Measurements from ENCODE around the gene NAGLU.
"Not testable (repeated sequence)": the region's sequence is repeated elsewhere in the genome, so short reads cannot be mapped to it uniquely, and the experiment has no call there.

Gene NAGLU

DNA sequence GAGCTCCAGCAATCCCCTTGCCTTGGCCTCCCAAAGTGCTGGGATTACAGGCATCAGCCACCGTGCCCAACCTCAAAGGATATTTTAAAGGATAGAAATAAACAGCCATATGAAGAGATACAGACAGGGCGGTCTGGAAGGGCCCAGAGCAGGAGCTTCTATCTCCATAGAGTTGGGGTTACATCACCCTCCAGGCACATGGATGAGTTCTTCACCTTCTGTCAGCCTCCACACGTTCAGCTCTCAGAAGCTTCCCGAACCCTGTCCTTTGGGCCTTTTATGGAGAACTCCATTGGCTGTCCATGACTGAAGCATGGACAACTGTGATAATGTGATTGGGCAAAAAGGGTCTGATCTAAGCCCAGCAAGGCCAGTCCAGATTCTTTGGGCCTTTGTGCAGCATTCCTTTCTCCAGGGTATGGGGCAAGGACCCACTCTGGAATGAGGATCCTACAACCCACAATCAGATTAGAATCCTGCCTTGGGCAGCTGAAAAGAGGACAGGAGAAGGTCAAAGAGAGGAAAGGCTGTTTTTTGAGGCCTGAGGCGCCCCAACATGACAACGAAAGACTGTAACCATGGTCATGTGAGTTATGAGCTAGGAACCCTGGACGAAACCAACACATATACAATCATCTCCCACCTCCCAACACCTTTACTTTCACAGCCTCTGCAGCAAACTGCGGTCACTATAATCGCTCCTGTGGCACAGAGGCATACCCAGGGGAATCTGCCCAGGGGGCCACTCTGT is 9.9 kb downstream of the NAGLU start:
- not testable (repeated sequence) for H3K4me3 ChIP-seq (ENCODE audit: extremely low read depth, insufficient read depth, low read length, poor library complexity, severe bottlenecking)
- 86 to 88% methylated on average over 1 of the region's 9 CpGs for WGBS, 2 experiments (ENCODE audit: insufficient coverage in 2 of 2)

DNA sequence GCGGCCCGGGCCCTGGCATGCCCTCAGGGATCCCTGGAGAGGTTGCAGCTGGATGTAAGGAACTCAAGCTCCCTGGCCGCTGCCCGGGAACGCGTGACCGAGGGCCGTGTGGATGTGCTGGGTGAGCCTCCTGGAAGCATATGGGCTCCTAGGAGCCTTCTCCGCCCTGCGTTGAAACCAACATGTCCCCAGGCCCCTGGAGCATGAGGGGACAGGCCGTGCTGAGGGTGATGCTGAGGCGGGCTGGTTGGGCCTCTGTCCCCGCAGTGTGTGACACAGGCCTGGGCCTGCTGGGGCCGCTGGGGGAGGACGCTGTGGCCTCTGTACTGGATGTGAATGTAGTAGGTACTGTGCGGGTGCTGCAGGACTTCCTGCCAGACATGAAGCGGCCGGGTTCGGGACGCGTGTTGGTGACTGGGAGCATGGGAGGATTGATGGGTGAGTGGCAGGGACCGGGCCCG is 11.0 kb downstream of the NAGLU start:
- Histone ChIP-seq H3K9me3 (ENCODE audit: control insufficient read depth, low read length) (no peaks in the 10 kb centered on the region), H3K4me3 (ENCODE audit: extremely low read depth, insufficient read depth, low read length, poor library complexity, severe bottlenecking) (no peak overlapping the region), H3K27ac (ENCODE audit: low read depth, low read length, severe bottlenecking) (no peak overlapping the region), H3K4me1 (ENCODE audit: control insufficient read depth, insufficient read depth, low read length, poor library complexity, severe bottlenecking) (peaks cover 4% of the 10 kb centered on the region), H3K36me3 (ENCODE audit: control insufficient read depth, insufficient read depth, low read length) (peaks cover 24% of the 10 kb centered on the region)
- 95 to 97% methylated on average over 16 to 21 of the region's 23 CpGs for whole genome bisulfite sequencing, 2 experiments (ENCODE audit: insufficient coverage in 2 of 2)

More for the DNA sequence above, 9.9 kb downstream of the NAGLU start:
- H3K27ac ChIP-seq (ENCODE audit: low read depth, low read length, severe bottlenecking); H3K4me1 ChIP-seq (ENCODE audit: control insufficient read depth, insufficient read depth, low read length, poor library complexity, severe bottlenecking); H3K9me3 ChIP-seq (ENCODE audit: control insufficient read depth, low read length): not testable (repeated sequence)
- peaks cover 24% of the 10 kb centered on the region for H3K36me3 ChIP-seq (ENCODE audit: control insufficient read depth, insufficient read depth, low read length)

DNA sequence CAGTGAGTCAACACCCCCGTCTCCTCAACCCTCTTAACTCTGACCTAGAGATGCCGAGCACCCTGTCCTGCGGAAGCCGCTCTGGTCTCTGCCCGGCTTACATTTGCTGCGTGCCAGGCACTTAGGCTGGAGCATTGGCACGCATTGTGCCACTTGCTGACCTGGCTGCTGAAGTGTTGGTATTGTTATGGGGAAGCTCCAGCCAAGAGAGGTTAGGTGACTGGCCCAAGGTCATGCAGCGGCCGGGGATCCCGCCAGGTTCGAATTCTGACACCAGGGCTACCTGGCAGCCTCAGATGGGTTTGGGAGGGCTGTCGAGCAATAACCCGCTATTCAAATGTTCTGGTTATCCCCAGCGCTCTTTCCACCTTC is 11.6 kb downstream of the NAGLU start:
- no peak overlapping the region for H3K4me3 ChIP-seq (ENCODE audit: extremely low read depth, insufficient read depth, low read length, poor library complexity, severe bottlenecking)
- H3K27ac ChIP-seq (ENCODE audit: low read depth, low read length, severe bottlenecking), result no peak overlapping the region
- H3K4me1 ChIP-seq (ENCODE audit: control insufficient read depth, insufficient read depth, low read length, poor library complexity, severe bottlenecking), result peaks cover 4% of the 10 kb centered on the region
- WGBS, 2 experiments (ENCODE audit: insufficient coverage in 2 of 2), result 94 to 98% methylated on average over 8 to 14 of the region's 14 CpGs
- H3K9me3 ChIP-seq (ENCODE audit: control insufficient read depth, low read length), result no peaks in the 10 kb centered on the region
- H3K36me3 ChIP-seq (ENCODE audit: control insufficient read depth, insufficient read depth, low read length), result peaks cover 21% of the 10 kb centered on the region

DNA sequence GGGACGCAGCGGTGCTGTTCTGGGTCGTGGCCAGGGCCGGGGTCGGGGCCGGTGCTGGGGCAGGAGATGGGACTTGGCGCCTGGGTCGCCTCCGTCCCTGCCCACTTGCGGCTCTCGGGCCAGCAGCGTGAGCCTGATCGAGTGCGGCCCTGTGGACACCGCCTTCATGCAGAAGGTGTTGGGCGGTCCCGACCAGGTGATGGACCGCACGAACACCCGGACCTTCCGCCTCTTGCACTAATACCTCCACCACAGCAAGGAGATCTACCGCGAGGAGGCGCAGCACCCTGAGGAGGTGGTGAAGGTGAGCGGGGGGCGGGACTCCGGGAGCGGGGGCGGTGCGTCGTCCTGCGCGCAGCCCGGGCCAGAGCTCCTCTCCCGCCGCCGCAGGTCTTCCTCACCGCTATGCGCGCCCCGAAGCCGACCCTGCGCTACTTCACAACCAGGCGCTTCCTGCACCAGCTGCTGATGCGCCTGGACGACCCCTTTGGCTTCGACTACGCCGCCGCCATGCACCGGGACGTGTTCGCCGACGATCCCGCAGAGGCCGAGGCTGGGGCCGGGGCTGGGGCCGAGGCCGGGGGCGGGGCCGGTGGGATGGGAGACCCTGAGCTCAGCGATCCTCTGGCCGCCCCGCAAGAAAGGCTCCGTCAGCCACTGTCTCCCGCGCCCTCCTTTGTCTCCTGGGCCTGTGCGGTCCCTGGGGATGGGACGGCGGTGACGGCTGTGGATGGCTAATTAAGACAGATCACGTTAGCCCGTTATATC is 12.2 kb downstream of the NAGLU start:
- Histone ChIP-seq H3K4me1 (ENCODE audit: control insufficient read depth, insufficient read depth, low read length, poor library complexity, severe bottlenecking) (peaks cover 4% of the 10 kb centered on the region), H3K9me3 (ENCODE audit: control insufficient read depth, low read length) (no peaks in the 10 kb centered on the region), H3K4me3 (ENCODE audit: extremely low read depth, insufficient read depth, low read length, poor library complexity, severe bottlenecking) (peak overlapping the region; percentile 35), H3K36me3 (ENCODE audit: control insufficient read depth, insufficient read depth, low read length) (peaks cover 19% of the 10 kb centered on the region), H3K27ac (ENCODE audit: low read depth, low read length, severe bottlenecking) (no peak overlapping the region)
- WGBS, 2 experiments (ENCODE audit: insufficient coverage in 2 of 2), result 15 to 17% methylated on average over 56 to 62 of the region's 74 CpGs

DNA sequence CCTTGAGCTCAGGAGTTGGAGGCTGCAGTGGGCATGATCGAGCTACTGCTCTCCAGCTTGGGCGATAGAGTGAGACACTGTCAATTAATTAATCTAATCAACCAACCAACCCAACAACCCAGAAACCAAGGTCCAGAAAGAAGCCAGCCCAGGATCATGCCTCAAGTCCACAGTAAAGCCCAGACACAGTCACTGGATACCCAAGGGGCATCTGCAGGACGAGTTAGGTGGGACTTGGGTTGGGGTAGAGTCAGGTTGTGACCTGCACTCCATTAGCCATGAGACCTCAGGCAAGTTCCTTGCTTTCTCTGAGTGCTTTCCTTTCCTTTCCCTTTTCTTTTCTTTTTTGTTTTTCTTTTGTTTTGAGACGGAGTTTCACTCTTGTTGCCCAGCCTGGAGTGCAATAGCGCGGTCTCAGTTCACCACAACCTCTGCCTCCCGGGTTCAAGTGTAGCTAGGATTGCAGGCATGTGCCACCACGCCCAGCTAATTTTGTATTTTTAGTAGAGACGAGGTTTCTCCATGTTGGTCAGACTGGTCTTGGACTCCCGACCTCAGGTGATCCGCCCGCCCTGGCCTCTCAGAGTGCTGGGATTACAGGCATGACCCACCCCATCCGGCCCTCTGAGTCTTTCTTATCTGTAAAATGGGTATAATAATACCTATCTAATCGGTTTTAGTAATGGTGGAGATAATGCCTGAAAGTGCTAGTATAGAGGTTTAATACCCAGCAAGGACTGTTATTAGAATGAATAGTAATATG is 13.1 kb downstream of the NAGLU start:
- Histone ChIP-seq H3K36me3 (ENCODE audit: control insufficient read depth, insufficient read depth, low read length) (peaks cover 14% of the 10 kb centered on the region), H3K9me3 (ENCODE audit: control insufficient read depth, low read length) (no peaks in the 10 kb centered on the region), H3K4me3 (ENCODE audit: extremely low read depth, insufficient read depth, low read length, poor library complexity, severe bottlenecking) (no peak overlapping the region), H3K27ac (ENCODE audit: low read depth, low read length, severe bottlenecking) (no peak overlapping the region), H3K4me1 (ENCODE audit: control insufficient read depth, insufficient read depth, low read length, poor library complexity, severe bottlenecking) (peaks cover 4% of the 10 kb centered on the region)
- WGBS, 2 experiments (ENCODE audit: insufficient coverage in 2 of 2), result 85 to 94% methylated on average over 7 to 8 of the region's 14 CpGs

DNA sequence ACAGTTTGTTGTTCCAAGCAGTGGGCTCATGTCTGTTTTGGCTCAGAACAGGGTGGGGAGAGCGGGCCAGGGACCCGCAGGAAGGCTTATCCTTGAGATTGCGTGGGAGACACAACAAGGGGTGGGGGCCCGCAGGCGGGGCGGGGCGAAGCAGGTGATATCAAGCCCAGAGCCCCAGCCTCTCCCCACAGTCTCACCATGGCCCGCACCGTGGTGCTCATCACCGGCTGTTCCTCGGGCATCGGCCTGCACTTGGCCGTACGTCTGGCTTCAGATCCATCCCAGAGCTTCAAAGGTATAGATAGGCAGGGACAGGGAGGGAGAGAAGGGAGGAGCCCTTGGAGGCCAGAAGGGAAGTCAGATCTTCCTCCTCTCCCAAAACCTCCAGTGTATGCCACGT is 16.7 kb downstream of the NAGLU start, which contains the start of gene HSD17B1:
HSD17B1 (plus strand) TSS at position 188 of the 400 bp plus-strand sequence; CDS start at position 199, 11 bp downstream.
- H3K4me1 ChIP-seq (ENCODE audit: control insufficient read depth, insufficient read depth, low read length, poor library complexity, severe bottlenecking); H3K27ac ChIP-seq (ENCODE audit: low read depth, low read length, severe bottlenecking); H3K9me3 ChIP-seq (ENCODE audit: control insufficient read depth, low read length); H3K36me3 ChIP-seq (ENCODE audit: control insufficient read depth, insufficient read depth, low read length): not testable (repeated sequence)
- WGBS, 2 experiments (ENCODE audit: insufficient coverage in 2 of 2), result 98 to 100% methylated on average over 3 to 12 of the region's 15 CpGs
- H3K4me3 ChIP-seq (ENCODE audit: extremely low read depth, insufficient read depth, low read length, poor library complexity, severe bottlenecking), result peak within 1 kb of the TSS; percentile 84

DNA sequence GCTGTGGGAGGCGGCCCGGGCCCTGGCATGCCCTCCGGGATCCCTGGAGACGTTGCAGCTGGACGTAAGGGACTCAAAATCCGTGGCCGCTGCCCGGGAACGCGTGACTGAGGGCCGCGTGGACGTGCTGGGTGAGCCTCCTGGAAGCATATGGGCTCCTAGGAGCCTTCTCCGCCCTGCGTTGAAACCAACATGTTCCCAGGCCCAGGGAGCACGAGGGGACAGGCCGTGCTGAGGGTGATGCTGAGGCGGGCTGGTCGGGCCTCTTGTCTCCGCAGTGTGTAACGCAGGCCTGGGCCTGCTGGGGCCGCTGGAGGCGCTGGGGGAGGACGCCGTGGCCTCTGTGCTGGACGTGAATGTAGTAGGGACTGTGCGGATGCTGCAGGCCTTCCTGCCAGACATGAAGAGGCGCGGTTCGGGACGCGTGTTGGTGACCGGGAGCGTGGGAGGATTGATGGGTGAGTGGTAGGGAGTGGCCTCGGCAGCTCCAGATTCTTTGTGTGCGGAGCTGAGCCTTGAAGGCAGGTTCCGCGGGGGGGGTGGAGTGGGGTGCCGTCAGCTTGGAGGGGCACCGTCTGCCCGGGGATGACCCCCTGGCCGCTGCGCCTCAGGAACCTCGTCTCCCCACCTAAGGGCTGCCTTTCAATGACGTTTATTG is 17.2 kb downstream of the NAGLU start:
- Histone ChIP-seq H3K4me3 (ENCODE audit: extremely low read depth, insufficient read depth, low read length, poor library complexity, severe bottlenecking) (peak overlapping the region; percentile 84), H3K4me1 (ENCODE audit: control insufficient read depth, insufficient read depth, low read length, poor library complexity, severe bottlenecking) (peaks cover 4% of the 10 kb centered on the region), H3K27ac (ENCODE audit: low read depth, low read length, severe bottlenecking) (no peak overlapping the region), H3K36me3 (ENCODE audit: control insufficient read depth, insufficient read depth, low read length) (peaks cover 6% of the 10 kb centered on the region), H3K9me3 (ENCODE audit: control insufficient read depth, low read length) (no peaks in the 10 kb centered on the region)
- WGBS, 2 experiments (ENCODE audit: insufficient coverage in 2 of 2), result 92 to 95% methylated on average over 26 to 44 of the region's 45 CpGs

DNA sequence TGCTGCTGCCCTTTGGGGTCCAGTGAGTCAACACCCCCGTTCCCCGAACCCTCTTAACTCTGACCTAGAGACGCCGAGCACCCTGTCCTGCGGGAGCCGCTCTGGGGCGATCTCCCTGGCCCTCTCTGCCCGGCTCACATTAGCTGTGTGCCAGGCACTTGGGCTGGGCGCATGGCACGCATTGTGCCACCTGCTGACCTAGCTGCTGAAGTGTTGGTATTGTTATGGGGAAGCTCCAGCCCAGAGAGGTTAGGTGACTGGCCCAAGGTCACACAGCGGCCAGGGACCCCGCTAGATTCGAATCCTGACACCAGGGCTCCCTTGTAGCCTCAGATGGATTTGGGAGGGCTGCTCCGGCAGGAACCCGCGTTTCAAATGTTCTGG is 17.8 kb downstream of the NAGLU start:
- H3K4me1 ChIP-seq (ENCODE audit: control insufficient read depth, insufficient read depth, low read length, poor library complexity, severe bottlenecking), result peaks cover 1% of the 10 kb centered on the region
- 76 to 87% methylated on average over 11 to 15 of the region's 16 CpGs for WGBS, 2 experiments (ENCODE audit: insufficient coverage in 2 of 2)
- peaks cover 6% of the 10 kb centered on the region for H3K36me3 ChIP-seq (ENCODE audit: control insufficient read depth, insufficient read depth, low read length)
- H3K27ac ChIP-seq (ENCODE audit: low read depth, low read length, severe bottlenecking), result peak overlapping the region; percentile 75
- no peaks in the 10 kb centered on the region for H3K9me3 ChIP-seq (ENCODE audit: control insufficient read depth, low read length)
- H3K4me3 ChIP-seq (ENCODE audit: extremely low read depth, insufficient read depth, low read length, poor library complexity, severe bottlenecking), result peak overlapping the region; percentile 84

DNA sequence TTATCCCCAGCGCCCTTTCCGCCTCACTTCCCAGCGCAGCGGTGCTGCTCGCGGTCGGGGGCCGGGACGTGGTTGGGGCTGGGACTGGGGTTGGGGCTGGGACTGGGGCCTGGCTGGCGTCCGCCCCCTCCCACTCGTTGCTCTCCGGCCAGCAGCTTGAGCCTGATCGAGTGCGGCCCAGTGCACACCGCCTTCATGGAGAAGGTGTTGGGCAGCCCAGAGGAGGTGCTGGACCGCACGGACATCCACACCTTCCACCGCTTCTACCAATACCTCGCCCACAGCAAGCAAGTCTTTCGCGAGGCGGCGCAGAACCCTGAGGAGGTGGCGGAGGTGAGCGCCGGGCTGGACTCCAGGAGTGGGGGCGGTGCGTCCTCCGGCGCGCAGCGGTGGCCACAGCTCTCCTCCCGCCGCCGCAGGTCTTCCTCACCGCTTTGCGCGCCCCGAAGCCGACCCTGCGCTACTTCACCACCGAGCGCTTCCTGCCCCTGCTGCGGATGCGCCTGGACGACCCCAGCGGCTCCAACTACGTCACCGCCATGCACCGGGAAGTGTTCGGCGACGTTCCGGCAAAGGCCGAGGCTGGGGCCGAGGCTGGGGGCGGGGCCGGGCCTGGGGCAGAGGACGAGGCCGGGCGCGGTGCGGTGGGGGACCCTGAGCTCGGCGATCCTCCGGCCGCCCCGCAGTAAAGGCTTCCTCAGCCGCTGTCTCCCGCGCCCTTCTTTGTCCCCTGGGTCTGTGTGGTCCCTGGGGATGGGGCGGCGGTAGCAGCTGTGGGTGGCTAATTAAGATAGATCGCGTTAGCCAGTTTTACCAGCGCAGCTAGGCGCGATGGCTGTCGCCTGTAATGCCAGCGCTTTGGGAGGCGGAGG is 18.4 kb downstream of the NAGLU start:
- Histone ChIP-seq H3K9me3 (ENCODE audit: control insufficient read depth, low read length) (no peaks in the 10 kb centered on the region), H3K36me3 (ENCODE audit: control insufficient read depth, insufficient read depth, low read length) (peaks cover 6% of the 10 kb centered on the region), H3K4me1 (ENCODE audit: control insufficient read depth, insufficient read depth, low read length, poor library complexity, severe bottlenecking) (no peaks in the 10 kb centered on the region), H3K27ac (ENCODE audit: low read depth, low read length, severe bottlenecking) (peak overlapping the region; percentile 75), H3K4me3 (ENCODE audit: extremely low read depth, insufficient read depth, low read length, poor library complexity, severe bottlenecking) (peak overlapping the region; percentile 84)
- WGBS, 2 experiments (ENCODE audit: insufficient coverage in 2 of 2), result 1 to 2% methylated on average over 56 to 77 of the region's 82 CpGs
